Activated CD4-positive, alpha-beta T cell treated with anti-CD3 and anti-CD28 coated beads, Interleukin-2, amount 50 U/mL, for 16 hours (primary cell): ENCODE data around the gene BPTF.
"Not testable (repeated sequence)": the region's sequence is repeated elsewhere in the genome, so short reads cannot be mapped to it uniquely, and the experiment has no call there.

Experiments
- DNase-seq: peaks from one replicate; pipeline ENCODE4 v3.0.0-alpha.2; 2020

BPTF gene

GRCh38 chr17:67833946-67834631 is 8.8 kb downstream of the BPTF start:
- DNase-seq, result no peak

DNA sequence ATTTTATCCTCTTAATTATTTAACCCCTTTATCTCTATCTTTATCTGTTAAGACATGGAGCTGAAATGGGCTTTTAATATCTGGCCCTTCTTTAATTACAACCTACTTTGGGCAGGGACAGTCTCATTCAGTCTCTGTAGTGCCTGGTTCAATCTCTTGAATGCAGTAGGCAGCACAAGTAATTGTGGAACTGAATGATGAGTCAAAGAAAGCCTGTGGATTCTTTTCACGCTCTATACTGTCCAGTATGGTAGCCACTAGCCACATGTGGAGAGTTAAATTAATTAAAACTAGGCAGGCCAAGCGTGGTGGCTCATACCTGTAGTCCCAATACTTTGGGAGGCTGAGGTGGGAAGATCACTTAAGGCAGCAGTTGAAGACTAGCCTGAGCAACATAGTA is 9.3 kb downstream of the BPTF start:
- DNase-seq, result no peak

DNA sequence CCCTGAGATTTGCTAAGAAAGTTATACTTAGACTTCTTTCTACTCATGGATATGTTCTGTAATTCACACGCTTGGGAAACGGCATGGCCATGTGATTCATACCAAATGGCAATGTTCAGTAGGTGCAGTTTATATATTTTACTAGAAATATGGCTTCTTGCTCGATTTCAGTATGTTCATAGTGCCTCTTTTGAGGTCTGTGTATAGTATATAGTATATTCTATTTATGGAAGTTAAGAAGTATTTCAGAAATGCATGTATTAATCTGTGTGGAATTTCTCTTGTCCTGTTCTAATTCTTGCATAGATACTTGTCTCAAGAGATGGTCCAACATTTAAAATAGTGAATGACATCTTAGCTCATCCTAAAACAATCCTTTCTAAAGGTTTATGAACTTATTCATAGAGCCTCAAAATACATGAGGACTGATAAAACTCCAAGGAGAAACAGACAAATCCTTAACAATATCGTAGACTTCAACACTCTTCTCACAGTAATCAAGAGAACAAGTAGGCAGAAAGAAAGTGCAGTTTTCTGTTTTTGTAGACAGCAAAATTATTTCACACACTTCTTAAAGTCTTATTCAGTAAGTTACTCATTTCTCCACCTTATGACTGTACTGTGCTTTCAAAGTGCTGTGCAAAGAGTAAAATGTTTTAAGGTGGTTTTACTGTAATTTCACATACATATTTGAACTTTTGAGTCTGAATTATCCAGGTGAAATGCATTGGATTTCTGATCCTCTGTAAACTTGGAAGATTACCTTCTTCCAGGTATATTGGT is 11.1 kb downstream of the BPTF start:
- DNase-seq, result peak; percentile 42

DNA sequence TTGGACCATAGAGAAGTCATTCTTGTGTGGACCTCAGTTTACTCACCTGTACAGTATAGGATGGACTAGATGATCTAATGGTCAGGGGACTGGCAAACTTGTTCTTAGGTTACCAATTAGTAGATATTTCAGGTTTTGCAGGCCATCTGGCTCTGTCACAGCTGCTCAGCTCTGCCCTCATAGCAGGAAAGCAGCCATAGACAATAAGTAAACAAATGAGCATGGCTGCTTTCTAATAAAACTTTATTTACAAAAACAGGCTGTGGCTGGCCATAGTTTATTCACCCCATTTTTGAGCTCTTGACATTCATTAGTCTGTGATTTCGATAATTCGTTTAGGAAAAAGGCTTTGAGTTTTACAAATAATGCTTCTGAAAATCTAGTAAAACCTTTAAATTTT is 12.7 kb downstream of the BPTF start:
- no peak for DNase-seq

DNA sequence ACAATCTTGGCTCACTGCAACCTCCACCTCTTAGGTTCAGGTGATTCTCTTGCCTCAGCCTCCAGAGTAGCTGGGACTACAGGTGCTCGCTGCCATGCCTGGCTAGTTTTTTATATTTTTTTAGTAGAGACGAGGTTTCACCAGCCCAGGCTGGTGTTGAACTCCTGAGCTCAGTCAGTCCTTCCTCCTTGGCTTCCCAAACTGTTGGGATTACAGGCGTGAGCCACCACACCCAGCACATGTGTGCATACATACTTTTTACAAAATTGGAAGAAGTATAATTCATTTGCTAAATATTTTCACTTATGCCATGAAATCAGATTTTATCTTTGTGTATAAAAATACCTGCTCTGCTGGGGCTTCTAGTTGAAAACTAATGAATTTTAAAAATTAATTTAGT is 13.2 kb downstream of the BPTF start:
- DNase-seq, result no peak

- DNase-seq, result no peak
These were observed 16.7 kb downstream of the BPTF start for GRCh38 chr17:67841992-67842391.

DNA sequence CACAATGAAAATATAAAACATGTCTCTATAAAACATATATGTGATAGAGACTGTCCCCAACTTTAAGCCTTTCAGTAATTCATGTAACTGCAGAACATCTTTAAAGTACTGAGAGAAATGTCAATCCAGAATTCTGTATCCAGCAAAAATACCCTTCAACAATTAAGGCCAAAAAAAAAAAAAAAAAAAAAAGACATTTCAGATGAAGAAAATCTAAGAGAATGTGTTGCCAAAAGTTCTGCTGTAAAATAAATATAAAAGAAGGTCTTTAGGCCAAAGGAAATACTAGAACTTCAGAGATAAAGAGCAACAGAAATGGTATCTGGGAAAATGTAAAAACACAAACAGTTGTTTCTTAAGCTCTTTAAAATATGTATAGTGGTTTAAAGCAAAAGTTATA is 17.3 kb downstream of the BPTF start:
- DNase-seq, result no peak

GRCh38 chr17:67845374-67845773 is 20.1 kb downstream of the BPTF start:
- DNase-seq, result no peak

GRCh38 chr17:67848189-67848588 is 22.9 kb downstream of the BPTF start:
- not testable (repeated sequence) for DNase-seq

DNA sequence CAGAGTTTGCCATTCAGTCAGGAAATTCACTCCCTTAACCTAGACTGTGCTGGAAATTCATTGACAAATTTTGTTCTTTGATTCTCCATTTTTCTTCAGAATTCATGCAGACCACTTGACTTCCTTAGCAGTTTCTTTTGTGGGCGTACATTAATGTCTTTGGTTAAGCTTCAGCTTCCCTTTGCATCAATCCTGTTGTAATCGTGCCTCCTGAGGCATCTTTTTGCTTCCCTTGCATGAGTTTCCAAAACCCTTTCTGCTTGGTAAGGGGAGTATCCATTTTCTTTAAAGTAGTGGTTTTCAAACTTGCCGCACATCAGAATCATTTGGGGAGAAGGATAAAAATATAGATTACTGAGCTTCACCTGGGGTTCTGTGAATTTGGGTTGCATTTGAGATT is 23.5 kb downstream of the BPTF start:
- not testable (repeated sequence) for DNase-seq

DNA sequence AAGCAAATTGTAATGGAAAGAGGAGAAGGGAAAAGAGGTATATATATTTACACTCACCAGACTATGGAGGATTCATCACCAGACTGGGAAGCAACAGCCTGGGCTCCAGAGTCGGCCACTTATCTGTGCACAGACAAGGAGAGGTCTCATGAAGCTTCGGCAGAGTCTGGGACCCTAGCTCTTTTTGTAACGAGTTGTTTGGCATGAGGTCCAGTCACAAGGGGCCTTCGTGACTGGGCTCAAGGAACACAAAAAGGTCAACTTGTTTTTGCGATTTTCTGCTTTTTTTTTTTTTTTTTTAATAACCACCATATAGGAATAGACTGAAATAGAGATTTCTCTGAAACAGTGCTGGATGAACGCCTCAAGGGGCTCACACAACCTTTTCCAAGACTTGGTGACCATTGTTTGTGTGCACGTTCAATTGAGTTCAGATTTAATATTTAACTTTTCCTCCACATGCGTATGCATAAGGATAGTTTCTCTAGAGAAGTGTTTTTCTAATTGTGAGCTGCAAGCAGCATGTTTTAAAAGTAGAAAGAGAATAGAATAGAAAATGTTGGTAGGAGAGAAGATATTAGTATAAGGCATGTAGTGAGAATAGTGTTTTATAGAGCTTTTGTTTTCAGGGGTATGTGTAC is 25.8 kb downstream of the BPTF start:
- DNase-seq, result no peak

DNA sequence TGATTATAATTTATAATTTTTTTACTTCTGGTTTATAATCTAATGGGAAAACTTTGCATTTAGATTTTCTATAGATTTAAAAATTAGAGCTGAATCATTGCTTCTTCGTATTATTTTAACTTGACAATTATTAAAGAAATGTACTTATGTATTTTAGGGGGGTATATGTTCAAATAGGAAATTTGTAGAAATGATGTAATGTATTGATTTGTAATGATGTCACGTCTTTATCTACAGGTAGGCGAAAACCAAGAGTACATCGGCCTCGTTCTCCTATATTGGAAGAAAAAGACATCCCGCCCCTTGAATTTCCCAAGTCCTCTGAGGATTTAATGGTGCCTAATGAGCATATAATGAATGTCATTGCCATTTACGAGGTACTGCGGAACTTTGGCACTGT is 28.4 kb downstream of the BPTF start:
- DNase-seq, result no peak

DNA sequence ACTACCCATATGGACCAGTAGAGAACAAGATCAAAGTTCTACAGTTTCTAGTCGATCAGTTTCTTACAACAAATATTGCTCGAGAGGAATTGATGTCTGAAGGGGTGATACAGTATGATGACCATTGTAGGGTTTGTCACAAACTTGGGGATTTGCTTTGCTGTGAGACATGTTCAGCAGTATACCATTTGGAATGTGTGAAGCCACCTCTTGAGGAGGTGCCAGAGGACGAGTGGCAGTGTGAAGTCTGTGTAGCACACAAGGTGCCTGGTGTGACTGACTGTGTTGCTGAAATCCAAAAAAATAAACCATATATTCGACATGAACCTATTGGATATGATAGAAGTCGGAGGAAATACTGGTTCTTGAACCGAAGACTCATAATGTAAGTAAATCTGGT is 29.1 kb downstream of the BPTF start:
- no peak for DNase-seq

- no peak for DNase-seq
These were observed 30.4 kb downstream of the BPTF start for GRCh38 chr17:67855504-67856324.

DNA sequence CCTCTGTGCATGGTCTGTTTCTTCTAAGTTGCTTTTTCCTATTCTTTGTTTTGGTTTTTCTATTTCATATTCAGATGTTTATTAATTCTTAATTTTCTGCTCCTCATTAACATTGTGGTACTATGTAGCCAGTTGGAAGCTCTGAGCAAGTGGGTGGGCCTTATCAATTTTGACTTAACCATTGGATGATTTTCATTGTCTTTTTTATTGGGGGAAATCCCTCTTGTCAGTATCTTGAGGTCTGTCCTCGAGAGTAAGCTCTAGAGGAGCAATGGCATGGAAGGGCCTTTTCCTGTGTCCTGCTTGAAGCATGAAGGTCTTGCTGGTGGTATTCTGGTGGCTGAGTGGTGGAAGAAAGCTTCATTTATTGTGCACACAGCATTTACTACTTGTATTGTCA is 31.1 kb downstream of the BPTF start:
- not testable (repeated sequence) for DNase-seq

- no peak for DNase-seq
These were observed 37.4 kb downstream of the BPTF start for GRCh38 chr17:67862614-67863217.

GRCh38 chr17:67863624-67864247 is 38.4 kb downstream of the BPTF start:
- DNase-seq, result peak; percentile 39

DNA sequence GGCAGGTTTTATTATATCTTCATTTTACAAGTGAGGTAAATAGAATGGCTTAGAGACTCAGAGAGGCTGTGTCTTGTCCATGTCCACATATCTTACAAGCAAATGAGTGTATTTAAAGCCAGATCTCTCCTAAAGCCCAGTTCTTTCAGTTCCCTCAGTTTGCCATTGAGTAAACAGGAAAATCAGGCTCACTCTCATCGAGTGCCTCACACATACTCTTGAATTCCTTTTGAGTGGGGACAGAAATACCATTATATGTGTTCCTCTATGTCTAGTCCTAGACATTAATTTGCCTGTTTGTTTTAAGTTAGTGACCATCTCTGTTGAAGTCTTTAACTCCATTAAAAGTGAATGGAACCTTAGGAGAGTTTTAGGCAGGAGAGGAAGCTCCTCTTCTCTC is 40.1 kb downstream of the BPTF start:
- no peak for DNase-seq

GRCh38 chr17:67867591-67867990 is 42.3 kb downstream of the BPTF start:
- DNase-seq, result peak; percentile 8

DNA sequence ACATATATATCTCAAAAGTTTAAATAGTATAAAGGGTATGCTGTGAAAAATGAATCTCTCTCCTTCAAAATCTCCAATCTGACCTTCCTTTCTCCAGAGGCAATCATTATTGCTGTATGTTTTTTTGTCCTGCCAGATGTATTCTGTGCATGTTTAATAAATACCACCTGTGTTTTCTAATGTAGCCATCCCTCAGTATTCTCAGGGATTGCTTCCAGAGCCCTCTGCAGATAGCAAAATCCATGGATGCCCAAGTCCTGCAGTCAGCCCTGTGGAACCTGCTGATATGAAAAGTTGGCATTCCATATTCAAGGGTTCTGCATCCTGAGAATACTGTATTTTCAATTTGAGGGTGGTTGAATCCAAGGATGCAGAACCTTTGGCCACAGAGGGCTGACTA is 42.9 kb downstream of the BPTF start:
- no peak for DNase-seq

DNA sequence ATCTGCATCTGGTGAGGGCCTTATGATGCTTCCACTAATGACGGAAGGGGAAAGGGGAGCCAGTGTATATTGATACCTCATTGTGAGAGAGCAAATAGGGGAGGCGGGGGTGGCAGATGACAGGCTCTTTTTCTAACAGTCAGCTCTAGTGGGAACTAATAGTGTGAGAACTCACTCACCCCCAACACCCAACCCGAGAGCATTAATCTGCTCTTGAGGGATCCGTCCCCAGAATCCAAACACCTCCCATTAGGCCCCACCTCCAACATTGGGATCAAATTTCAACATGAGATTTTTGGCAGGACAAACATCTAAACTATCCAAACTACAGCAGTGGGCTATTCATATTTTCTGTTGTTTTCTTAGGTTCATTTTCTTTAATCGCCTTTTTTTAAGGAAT is 54.4 kb downstream of the BPTF start:
- no peak for DNase-seq

GRCh38 chr17:67881083-67881482 is 55.8 kb downstream of the BPTF start:
- DNase-seq, result no peak
